NCI-H510A (cell line): ENCODE data around the gene ABCA3.

Experiments
- DNase-seq: peaks from one replicate; lab custom pipeline; 2025; lab: John Stamatoyannopoulos, UW

ABCA3 gene

DNA sequence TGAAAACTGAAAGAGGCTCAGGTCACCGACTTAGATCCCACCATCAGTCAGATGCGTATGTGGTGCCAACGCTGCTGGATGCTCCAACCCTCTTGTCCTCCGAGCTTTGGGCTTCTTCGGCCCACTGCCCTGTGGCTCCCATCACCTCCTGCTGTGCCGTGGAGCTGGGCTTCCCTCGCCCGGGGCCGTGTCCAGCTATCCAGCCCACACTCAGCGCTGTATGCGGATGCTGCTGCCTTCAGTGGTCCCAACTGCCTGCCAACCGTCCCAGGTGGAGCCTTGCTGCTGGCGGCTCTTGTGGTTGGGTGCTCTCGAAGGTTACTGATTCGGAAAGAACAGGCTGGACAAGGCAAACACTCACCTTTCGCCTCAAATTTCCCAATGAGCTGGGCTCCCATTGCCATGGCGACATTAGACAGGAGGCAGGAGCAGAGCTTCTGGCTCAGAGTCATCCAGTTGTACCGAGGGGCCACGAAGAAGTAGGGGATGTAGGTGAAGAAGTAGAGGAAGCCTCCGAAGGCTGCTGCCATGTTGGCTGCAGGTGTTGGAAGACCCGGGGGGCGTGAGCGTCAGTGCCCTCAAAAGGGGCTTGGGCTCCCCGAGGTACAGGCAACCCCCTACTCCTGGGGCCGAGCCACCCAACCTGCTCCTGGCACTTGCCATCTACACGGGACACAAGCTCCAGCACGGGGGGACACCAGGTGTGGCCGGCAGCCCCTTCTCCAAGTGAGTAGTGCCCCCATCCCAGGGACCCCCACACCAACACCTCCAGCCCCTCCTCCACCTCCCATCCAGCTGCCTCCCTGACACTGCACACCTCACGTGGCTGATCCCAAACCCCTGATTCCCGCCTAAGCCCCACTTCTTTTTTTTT is 32.2 kb downstream of the ABCA3 start:
- no peak for DNase-seq

DNA sequence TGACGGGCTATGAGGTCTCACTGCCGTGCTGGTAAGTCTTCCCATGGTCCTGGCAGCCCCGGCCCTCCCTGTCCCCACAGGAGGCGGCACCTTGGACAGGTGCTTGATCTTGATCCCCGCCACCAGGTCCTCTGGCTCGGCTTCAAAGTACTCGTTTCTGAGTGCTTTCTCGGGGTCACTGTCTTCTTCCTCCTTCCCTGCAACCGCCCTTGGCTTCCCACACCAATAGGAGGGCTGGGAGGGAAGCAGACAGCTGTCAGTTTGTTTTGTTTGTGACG is 40.7 kb downstream of the ABCA3 start:
- DNase-seq: no peak

GRCh38 chr16:2299121-2299914 is 41.2 kb downstream of the ABCA3 start:
- no peak for DNase-seq

DNA sequence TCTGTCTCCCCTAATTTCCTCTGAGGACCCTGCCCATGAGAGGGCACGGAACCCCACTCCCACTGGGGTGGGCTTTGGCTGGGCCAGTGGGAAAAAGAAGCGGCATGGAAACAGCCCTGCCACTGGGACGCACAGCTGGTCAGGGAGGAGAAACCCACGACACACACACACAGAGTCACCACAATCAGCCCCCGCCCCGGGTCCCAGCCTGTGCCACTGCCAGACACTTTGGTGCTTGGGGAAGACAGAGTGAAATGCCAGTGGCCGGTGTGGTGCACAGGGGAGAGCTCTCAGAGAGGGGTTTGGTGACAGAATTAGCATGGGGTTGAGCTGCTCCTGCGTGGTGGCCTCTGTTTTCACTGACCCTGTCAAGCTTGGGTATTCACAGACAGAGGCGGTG is 41.9 kb downstream of the ABCA3 start:
- no peak for DNase-seq

- DNase-seq: no peak
Measured at GRCh38 chr16:2297506-2297860, 43.0 kb downstream of the ABCA3 start.

- no peak for DNase-seq
Measured at GRCh38 chr16:2296661-2297505, 43.6 kb downstream of the ABCA3 start.

DNA sequence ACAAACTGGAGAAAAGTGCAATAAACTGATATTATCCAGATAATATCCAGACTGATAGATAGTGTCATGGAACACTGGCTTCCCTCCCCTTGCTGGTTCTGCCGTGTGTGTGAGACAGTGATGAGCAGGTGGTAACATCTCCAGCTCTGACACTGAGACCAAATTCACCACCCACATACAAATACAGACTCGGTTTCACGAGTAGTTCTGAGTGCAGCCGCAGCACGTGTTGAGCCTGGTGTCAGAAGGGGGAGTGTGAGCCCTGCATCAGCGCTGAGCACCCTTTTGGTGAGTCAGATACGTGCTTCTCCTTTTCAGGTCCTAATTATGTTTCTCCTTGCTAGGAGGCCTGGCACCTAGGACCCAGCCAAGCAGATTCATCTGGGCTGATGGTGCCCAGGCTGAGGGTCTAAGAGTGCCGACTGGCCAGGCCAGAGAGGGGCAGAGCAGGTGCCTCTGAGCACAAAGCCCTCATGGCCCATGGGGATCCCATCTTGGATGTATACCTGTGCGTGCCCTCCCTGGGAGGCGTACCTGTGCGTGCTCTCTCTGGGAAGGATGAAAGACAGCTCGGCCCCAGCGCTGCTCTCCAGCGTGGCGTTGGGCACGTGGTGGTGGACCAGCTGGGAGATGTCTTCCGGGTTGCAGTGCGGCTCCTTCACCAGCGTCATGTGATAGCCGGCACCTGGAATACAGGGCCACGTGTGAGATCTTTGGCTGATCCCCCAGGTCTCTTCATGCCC is 45.3 kb downstream of the ABCA3 start:
- no peak for DNase-seq

- DNase-seq: no peak
Measured at GRCh38 chr16:2292221-2292620, 48.3 kb downstream of the ABCA3 start.

DNA sequence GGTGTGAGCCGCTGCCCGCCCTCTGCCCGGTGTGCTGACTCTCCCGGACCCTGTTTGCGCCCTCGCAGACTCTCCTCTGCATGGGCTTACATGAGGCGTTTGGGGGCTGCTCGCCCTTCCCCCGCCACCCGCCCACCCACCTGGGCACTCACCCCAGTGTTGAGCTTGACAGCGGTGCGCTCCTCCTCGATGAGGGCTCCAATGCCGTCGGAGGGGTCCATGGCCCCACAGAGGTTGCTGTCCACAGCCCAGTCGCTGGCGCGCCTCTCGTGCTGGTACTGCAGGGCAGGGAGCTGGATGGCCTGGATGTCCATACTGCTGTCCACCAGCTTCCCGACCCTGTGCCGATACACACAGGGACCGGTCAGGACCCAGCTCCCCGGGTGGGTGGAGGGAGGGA is 51.2 kb downstream of the ABCA3 start:
- no peak for DNase-seq

GRCh38 chr16:2288726-2289125 is 51.8 kb downstream of the ABCA3 start:
- no peak for DNase-seq

GRCh38 chr16:2287916-2288547 is 52.5 kb downstream of the ABCA3 start:
- no peak for DNase-seq

DNA sequence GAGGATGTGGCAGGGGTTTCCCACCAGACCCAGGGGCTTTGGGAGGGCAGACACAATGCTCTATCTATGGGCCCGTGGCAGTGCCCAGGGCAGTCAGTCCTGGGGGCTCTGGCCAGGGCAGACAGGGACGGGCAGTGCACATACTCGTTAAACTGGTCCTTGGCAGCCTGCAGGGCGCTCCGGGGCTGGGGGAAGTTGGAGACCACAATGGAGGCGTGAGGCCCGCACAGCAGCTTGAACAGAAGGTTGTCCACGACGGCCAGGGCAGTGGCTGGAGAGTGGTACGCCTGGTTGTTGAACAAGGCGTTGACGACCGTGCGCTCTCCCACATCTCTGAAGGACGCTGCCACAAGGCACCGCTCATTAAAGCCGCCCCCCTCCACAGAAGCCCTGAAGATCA is 54.0 kb downstream of the ABCA3 start:
- no peak for DNase-seq

GRCh38 chr16:2285731-2286191 is 54.8 kb downstream of the ABCA3 start:
- DNase-seq: no peak

DNA sequence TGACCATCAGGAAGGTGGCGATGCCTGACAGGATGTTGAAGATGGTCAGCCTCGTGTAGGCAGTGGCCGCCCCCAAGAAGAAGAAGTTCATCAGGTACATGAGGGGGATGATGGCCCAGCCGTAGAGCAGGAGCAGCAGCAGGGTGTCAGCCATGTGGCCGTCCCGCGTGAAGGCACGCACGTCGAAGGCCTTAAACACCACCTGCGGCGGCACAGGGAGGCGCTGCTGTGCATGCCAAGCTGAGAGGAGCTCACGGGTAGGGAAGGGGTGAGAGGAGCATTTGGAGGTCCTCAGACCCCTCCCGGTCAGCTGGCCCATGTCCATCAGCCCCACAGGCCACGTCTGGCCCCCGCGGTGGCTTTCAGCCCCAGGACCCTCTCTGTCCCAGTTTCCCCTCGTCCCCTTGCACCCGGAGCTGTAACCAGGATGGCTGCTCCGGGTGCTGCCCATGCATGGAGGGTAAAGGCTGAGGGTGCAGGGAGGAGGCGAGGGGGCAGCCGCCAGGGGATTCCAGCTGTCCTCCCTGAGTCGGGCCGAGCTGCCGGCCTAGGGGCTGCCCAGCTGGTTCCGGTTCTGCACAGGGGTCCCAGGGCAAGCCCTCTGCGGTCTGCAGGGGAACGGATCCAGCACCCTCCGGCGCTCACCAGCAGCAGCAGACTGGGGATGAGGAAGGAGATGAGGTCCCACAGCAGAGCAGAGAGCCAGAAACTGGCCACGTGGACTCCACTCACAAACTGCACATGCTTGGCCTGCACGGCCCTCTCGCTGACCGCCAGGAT is 55.5 kb downstream of the ABCA3 start:
- no peak for DNase-seq

- DNase-seq: no peak
Measured at GRCh38 chr16:2284001-2284770, 56.3 kb downstream of the ABCA3 start.

- no peak for DNase-seq
Measured at GRCh38 chr16:2282866-2283555, 57.5 kb downstream of the ABCA3 start.

- no peak for DNase-seq
Measured at GRCh38 chr16:2282262-2282661, 58.3 kb downstream of the ABCA3 start.

GRCh38 chr16:2280981-2281542 is 59.5 kb downstream of the ABCA3 start:
- no peak for DNase-seq

DNA sequence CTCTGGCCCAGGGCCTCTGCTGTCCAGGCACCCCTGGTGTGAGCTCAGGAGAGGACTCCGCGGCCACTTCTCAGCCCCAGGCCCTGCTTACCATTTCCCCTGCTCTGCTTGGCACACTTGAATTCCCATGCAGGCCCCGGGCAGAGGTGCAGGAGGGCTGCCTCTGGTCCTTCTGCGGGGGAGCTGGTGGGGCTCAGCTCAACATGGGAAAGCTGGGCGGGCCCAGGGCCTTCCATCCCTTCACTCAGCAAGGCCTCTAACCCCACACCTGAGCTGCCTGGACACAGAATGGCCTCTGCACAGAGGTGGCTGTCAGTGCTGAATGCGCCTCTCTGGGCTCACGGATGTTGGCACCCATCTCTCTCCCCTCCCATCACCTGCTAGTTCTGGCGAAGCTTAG is 60.1 kb downstream of the ABCA3 start:
- DNase-seq: no peak
